Measurements from ENCODE around the gene ZBTB8B.

- TF ChIP-seq SIN3A (IDR thresholded peaks at IDR 0.05; ENCODE audit: borderline replicate concordance, insufficient read depth, low read length), result no peak
- TF ChIP-seq REST (IDR thresholded peaks at IDR 0.05; ENCODE audit: insufficient read depth in 1 of 2, low read depth in 2 of 2, low read length in 2 of 2), result no peak
- no peak for TF ChIP-seq TAF1 (IDR thresholded peaks at IDR 0.05; ENCODE audit: borderline replicate concordance, insufficient read depth, low read length)
Observed at GRCh38 chr1:32498751-32499150, 33.9 kb downstream of the ZBTB8B start.
